D721Med (cell line): ENCODE data around the gene TMEM54.

ENCODE experiments used
- DNase-seq: peaks from one replicate; pipeline ENCODE4 v3.0.0; 2011; ENCODE audit warnings: low spot score; ENCODE audit not compliant: insufficient read length
- FAIRE-seq: peaks from 2 replicates; lab custom pipeline; 2011; peaks lifted over from hg19 to GRCh38; lab: Jason Lieb, UNC
- CTCF ChIP-seq: IDR thresholded peaks from 2 replicates; pipeline ENCODE4 v1.5.1; 2012; ENCODE audit warnings: mild to moderate bottlenecking, control low read depth; ENCODE audit not compliant: insufficient read depth; ENCODE audit errors: missing control alignments

The TMEM54 gene

GRCh38 chr1:32868085-32868484 is 33.1 kb downstream of the TMEM54 start:
- no peak for FAIRE-seq
- TF ChIP-seq CTCF: no peak
- no peak for DNase-seq

GRCh38 chr1:32867671-32868070 is 33.5 kb downstream of the TMEM54 start:
- DNase-seq (no peak), FAIRE-seq (no peak)
- TF ChIP-seq CTCF: no peak

- TF ChIP-seq CTCF: no peak
- DNase-seq: no peak
- no peak for FAIRE-seq
Measured at GRCh38 chr1:32867151-32867550, 34.0 kb downstream of the TMEM54 start.

GRCh38 chr1:32865639-32866405 is 35.4 kb downstream of the TMEM54 start:
- no peak for FAIRE-seq

GRCh38 chr1:32864375-32865019 is 36.7 kb downstream of the TMEM54 start:
- FAIRE-seq (no peak), DNase-seq (no peak)
- no peak for TF ChIP-seq CTCF

More at GRCh38 chr1:32865639-32866405, 35.4 kb downstream of the TMEM54 start:
- no peak for DNase-seq
- TF ChIP-seq CTCF: no peak

- FAIRE-seq: no peak
- TF ChIP-seq CTCF: no peak
Measured at GRCh38 chr1:32863881-32864245, 37.3 kb downstream of the TMEM54 start.

More at GRCh38 chr1:32863881-32864245, 37.3 kb downstream of the TMEM54 start:
- no peak for DNase-seq
